ENCODE measurements around the gene TIPIN.
"Not testable (repeated sequence)": the region's sequence is repeated elsewhere in the genome, so short reads cannot be mapped to it uniquely, and the experiment has no call there.

Gene TIPIN

GRCh38 chr15:66306381-66306780 is 50.1 kb downstream of the TIPIN start:
- no peak for DNase-seq
- intact Hi-C loops (cut with DNase I): no loop called here

DNA sequence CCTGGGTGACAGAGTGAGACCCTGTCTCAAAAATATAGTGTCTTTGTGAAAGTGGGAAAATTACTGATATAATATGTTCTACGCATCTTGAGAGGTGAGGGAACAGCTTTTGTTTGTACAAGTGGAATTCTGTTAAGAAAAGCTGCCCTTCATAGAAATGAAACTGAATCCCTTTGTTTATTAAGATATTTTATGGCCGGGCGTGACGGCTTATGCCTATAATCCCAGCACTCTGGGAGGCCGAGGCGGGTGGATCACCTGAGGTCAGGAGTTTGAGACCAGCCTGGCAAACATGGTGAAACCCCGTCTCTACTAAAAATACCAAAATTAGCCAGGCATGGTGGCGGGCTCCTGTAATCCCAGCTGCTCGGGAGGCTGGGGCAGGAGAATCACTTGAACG is 52.1 kb downstream of the TIPIN start:
- intact Hi-C loops (cut with DNase I); DNase-seq: not testable (repeated sequence)

DNA sequence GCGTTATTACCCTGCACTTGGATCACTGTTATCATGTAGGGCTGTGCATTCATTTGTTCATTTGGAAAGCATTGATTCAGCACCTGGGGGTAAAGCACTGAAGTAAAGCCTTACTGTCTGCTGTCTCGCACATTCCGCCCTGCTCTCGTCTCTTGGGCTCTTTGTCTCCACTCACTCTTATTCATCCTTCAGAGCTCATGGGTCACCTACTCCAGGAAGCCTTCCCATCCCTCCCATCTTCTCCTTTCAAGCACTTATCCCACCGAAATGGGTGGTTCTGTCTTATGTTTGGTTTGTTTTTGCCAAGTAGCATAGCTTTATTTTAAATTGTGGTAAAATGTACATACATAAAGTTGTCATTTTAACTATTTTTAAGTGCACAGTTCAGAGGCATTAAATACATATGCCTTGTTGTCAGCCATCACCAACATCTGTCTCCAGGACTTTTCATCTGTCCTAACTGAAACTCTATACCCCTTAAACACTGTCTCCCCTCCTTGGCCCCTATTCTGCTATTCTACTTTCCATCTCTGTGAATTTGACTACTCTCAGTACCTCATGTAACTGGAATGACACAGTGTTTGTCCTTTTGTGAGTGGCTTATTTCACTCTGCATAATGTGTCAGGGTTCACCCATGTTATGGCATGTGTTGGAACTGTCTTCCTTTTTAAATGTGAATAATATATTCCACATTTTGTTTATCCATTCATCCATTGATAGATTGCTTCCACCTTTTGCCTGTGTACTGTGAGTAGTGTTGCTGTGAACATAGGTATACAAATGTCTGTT is 53.8 kb downstream of the TIPIN start:
- intact Hi-C loops (cut with DNase I): no loop called here
- no peak for DNase-seq

DNA sequence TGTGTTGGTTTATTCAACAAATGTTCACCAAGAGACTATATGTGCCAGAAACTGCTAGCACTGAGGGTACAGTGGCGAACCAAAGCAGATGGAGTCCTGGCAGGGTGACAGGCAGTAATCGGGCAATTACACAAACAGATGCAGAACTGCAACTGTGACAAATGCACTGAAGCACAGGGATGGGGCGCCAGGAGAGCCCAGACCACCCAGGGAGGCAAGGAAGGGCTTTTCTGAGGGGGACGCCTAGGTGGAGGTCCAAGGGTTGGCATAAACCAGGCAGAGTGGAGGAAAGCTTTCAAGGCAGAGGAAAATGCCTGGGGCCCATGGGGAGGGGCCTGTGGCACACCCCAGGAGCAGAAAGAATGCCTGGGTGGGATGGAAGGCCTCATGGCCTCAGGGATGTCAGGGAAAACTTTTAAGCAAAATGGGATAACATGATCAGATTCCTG is 57.7 kb downstream of the TIPIN start:
- DNase-seq: peak in 1 of 10 donors; percentile 8
- intact Hi-C loops (cut with DNase I): loop anchor here (10.0 kb wide), 2 partner anchors 164 to 664 kb away; no protein-coding TSS in a partner anchor

- intact Hi-C loops (cut with DNase I): loop anchor here (10.0 kb wide), 2 partner anchors 161 to 661 kb away; no protein-coding TSS in a partner anchor
- no peak for DNase-seq
Measured at GRCh38 chr15:66296186-66296585, 60.3 kb downstream of the TIPIN start.

DNA sequence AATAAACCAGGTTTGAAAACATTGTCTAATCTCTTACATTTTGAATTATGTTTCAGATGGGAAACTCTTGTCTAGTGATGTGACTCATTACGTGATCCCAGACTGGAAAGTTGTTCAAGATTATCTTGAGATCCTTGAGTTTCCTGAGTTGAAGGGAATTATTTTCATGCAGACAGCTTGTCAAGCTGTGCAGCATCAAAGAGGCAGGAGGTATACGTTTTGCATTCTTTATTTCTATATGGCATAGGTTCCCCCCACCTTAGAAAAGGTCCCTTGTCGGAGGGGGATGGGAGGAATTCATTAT is 61.6 kb downstream of the TIPIN start:
- intact Hi-C loops (cut with DNase I): loop anchor here (5.0 to 10.0 kb wide), 4 partner anchors 160 to 660 kb away; partner anchors contain the start of gene SNAPC5
- DNase-seq: no peak

DNA sequence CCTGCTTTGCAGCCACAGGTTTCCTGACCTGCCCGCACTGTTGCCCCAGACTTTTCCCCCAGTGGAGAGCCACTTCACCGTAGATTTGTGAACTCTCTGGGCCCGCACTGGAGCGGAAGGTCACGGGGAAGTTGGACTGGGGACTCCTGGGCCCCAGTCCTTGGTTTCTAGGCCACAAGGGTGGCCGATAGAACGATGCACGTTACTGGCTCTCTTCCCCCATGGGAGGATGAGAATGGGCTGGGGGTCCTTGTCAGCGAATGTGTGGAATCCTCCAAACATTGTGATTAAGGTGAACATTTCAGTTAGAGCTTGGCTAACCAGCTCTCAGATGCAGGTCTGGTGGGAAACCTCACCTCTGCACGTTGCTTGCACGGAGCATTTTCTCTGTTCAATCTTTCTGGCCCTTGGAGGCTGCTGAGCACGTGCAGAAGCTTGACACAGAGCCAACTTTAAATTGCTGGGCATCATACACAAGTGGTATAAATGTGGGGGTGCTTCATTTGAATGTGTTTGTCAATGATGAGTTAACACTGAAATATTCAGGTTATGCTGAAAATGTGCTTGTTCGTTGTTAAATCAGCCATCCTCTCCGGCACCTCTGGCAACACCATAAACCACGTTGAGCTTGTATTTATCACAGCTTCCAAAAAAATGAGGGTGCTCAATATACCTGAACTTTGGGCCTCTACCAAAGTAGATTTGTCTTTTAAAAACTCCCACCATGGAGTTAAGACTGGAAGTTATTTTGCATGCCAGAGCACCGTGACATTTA is 62.1 kb downstream of the TIPIN start:
- intact Hi-C loops (cut with DNase I): loop anchor here (5.0 to 10.0 kb wide), 4 partner anchors 160 to 660 kb away; partner anchors contain the start of gene SNAPC5
- peak in 2 of 10 donors; percentile 13 to 18 for DNase-seq

DNA sequence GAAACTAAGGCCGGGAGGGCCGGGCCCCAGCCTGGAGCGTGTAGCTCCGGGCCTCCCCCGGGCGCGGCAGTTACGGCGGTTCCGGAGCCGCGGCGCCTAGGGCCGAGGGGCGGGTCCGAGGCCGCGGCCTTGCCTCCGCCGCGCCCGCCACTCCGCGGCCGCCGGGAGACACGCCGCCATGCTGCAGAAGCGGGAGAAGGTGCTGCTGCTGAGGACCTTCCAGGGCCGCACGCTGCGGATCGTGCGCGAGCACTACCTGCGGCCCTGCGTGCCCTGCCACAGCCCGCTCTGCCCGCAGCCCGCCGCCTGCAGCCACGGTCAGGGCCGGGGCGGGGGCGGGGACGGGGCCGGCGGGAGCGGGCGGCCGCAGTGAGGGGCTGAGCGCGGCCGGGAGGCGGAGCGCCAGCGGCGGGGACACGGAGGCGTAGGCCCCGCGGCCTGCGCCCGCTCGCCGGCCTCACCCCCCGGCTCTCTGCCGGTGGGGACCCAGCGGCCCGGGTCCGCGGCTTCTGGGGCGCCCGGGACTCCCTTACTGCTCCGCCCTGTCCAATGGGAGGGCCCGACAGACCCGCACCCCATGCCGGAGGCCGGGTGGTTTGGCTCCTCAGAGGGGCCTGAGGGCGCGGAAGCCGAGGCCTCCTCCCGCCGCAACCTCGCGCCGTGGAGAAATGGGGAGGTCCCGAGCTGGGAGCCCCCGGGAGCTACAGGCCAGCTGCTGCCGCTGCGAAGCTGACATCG is 62.9 kb downstream of the TIPIN start, which contains the start of gene DIS3L:
Gene DIS3L, plus strand, starts transcription at position 150 of the 738 bp plus-strand sequence. Its CDS starts 29 bp downstream, at position 179.
- intact Hi-C loops (cut with DNase I): loop anchor here (5.0 to 10.0 kb wide), 4 partner anchors 159 to 659 kb away; partner anchors contain the start of gene SNAPC5
- peak; percentile 23 to 91 (median 42) for DNase-seq

DNA sequence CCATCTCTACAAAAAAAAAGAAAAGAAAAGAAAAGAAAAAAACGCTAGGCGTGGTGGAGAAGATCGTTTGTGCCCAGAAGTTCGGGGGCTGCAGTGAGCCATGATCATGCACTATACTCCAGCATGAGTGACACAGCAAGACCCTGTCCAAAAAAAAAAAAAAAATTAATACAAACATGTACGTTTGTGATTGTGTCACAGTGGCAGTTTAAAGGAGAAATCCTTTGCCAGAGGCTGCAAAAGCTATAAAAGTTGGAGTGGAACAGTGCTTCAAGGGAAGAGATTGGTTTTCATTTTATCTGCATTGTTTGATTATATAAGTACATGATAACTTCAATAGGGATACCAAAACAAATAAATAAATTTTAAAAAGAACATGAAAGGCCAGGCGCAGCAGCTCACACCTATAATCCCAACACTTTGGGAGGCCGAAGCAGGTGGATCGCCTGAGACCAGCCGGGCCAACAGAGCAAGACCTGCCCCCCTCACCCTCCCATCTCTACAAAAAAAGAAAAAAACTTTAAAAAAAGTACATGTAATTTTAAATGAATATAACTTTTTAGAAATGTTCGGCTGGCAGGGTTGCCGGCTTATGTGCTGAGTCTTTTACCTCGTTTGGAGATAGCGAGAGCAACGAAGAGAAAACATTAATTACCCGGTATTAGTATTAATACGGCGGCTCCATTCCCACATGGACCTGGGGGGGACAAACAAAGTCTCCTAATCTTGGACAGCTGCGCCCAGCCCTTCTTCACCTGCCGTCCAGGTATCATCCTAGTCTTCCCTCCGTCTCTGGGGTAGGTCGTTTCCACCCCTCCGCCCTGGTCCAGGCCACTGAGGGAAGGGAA is 63.7 kb downstream of the TIPIN start:
- intact Hi-C loops (cut with DNase I): loop anchor here (5.0 to 10.0 kb wide), 4 partner anchors 158 to 658 kb away; partner anchors contain the start of gene SNAPC5
- DNase-seq: peak in 1 of 10 donors; percentile 10

DNA sequence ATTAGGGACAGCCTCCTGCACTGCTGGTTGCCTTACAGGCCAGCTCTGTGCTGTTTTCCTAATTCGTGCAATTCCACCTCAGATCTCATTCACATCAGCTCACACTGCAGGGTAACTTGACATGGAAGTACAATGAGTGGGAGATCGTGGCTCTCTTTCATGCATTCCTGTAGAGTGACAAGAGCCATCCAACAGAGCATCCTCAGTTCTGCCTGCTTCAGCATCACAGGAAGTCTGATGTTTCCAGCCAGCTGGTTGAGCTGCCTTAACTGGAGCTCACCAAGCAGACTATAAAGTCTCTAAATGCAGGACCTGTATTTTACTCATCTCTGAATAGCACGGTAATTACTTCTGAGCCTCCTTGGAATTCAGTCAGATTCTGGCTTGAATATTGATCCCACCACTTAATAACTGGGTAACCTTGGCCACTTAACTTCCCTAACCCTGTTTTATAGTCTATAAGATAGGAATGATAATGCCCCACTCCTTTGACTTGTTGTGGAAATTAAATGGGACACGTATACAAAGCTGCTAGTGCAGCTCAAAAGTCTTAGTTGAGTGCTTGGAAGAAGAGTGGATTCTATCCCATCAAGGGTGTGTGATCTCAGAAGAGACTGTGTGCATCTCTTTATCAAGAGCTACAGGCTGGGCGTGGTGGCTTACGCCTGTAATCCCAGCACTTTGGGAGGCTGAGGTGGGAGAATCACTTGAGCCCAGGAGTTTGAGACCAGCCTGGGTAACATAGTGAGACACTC is 64.5 kb downstream of the TIPIN start:
- DNase-seq: no peak
- intact Hi-C loops (cut with DNase I): loop anchor here (5.0 to 10.0 kb wide), 4 partner anchors 157 to 657 kb away; partner anchors contain the start of gene SNAPC5

- intact Hi-C loops (cut with DNase I): loop anchor here (5.0 to 10.0 kb wide), 4 partner anchors 156 to 656 kb away; partner anchors contain the start of gene SNAPC5
- no peak for DNase-seq
Measured at GRCh38 chr15:66290518-66290917, 66.0 kb downstream of the TIPIN start.

DNA sequence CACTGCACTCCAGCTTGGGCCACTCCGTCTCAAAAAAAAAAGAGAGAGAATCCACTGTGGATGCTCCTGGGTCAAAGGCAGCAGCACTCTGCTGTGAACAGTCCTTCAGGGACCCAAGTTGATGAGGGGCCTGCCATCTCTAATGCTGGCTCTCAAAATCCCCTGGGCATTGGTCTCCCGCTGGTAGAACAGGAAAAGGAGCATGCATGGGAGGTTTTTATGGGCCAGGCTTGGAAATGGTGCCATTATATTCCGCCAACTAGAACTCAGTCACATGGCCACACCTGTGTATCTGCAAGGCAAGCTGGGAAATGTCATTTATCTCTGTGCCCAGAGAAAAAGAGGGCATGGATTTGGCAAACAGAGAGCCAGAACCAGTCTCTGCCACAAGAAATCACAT is 66.5 kb downstream of the TIPIN start:
- intact Hi-C loops (cut with DNase I): loop anchor here (5.0 to 10.0 kb wide), 4 partner anchors 155 to 655 kb away; partner anchors contain the start of gene SNAPC5
- DNase-seq: no peak

DNA sequence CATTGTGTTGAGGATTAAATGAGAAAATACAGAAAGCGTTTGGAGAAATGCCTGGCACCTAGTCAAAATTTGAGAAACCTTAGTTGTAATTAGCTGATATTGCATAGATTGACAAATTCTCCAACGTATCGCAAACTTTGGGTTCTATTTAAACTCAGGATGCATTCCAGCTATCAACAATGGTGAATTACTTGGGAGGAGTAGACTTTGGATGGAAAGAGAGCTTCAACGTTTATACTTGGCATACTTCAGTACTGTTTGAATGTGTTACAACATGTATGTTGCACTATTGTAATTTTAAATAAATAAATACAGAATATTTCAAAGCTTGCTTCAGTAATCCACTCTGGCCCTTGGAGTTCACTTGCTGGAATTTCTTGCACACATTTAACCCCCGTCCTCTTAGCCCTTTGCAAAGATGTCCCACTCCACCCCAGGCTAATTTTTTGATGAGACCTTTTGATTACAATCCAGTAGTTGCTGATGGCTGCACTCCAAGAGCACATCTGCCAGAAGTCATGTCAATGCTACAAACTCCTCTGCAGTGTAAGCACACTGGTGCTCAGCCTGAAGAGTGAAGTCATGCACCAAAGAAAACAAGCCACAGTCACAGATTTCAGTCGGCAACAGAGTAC is 67.8 kb downstream of the TIPIN start:
- DNase-seq: no peak
- intact Hi-C loops (cut with DNase I): loop anchor here (5.0 kb wide), 1 partner anchor 371 kb away; no protein-coding TSS in a partner anchor

GRCh38 chr15:66288093-66288492 is 68.4 kb downstream of the TIPIN start:
- intact Hi-C loops (cut with DNase I): loop anchor here (5.0 kb wide), 1 partner anchor 371 kb away; no protein-coding TSS in a partner anchor
- DNase-seq: no peak

DNA sequence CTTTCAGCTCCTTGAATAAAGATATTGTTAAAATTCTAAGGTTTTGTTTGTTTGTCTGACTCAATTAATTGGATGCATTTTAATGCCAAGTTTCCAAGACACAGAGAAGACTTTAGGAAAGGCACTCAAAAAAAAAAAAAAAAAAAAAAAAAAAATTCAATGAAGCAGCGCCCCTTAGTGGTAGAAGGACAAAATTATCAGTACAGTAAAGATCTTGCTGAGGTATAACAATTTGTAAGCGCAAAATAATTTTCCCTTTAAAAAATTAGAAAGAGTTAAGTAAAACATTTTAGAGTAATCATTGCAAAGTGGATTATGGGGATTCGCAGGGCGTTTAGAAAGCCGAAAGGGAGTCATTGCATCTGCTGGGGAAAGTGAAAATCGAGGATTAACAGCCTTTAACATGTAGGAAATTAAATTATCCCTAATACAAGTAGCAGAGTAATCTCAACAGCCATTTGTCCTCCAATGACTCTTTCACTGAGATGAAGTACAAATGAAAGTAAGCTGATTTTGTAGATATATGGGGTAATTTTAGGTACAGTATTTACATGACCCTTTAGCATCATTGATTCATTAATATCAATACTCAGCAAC is 68.9 kb downstream of the TIPIN start:
- intact Hi-C loops (cut with DNase I): loop anchor here (2.0 to 5.0 kb wide), 2 partner anchors 35 to 370 kb away; partner anchors contain the start of gene MEGF11
- DNase-seq: no peak
